Lower leg skin (tissue), 4 donors: ENCODE results near the gene LRRC43. TPM values are rescaled to one million over a fixed set of nuclear protein-coding genes. Genes with fewer than 3 reads are reported as not detected.
"Not testable (repeated sequence)": the region's sequence is repeated elsewhere in the genome, so short reads cannot be mapped to it uniquely, and the experiment has no call there.

ENCODE experiments used
- DNase-seq, 2 donors: peaks; one replicate each; pipeline ENCODE4 v3.0.0-alpha.2; 2019; ENCODE audit warnings: low spot score in 2 of 2
- H3K4me3 ChIP-seq: fragments of 200-600 bp; sonication (generic); 2 replicates; pipeline ENCODE4 v1.5.1; 2017; ENCODE audit warnings: mild to moderate bottlenecking, low read depth; ENCODE audit not compliant: poor library complexity, severe bottlenecking
- CTCF ChIP-seq, 3 donors: fragments of 450-650 bp; IDR thresholded peaks; one replicate each; pipeline ENCODE4 v1.5.1; 2016; ENCODE audit warnings: antibody characterized with exemption in 3 of 3, mild to moderate bottlenecking in 3 of 3, moderate library complexity in 2 of 3
- POLR2A ChIP-seq, 2 donors: fragments of 450-650 bp; IDR thresholded peaks; one replicate each; pipeline ENCODE4 v1.6.1; 2016 to 2017; ENCODE audit warnings: antibody characterized with exemption in 2 of 2, mild to moderate bottlenecking in 1 of 2, moderate library complexity in 1 of 2
- WGBS, 2 donors: methylation state at CpG; one replicate each; pipeline ENCODE4 v1.1.5; 2018; 5-methylcytosine and 5-hydroxymethylcytosine counted together
- intact Hi-C: fragments of 100-400 bp; cut with DNase I; formaldehyde crosslinking; loops from one replicate; pipeline ENCODE4 v1.15.0; 2023; ENCODE audit warnings: low total_unique reads
- total RNA-seq, 4 donors: library from RNA; depleted of rRNA; stranded (reverse); fragments of >200 nt; gene quantifications; one replicate each; pipeline ENCODE4 v1.1.0, GENCODE V29; 2016

The LRRC43 gene
- total RNA-seq, 4 donors from 2014 or later = 1.2 to 2.3 TPM; not detected in 2

- TF ChIP-seq POLR2A (IDR thresholded peaks at IDR 0.05) (no peak), CTCF (IDR thresholded peaks at IDR 0.05) (no peak)
- 92 to 93% methylated on average over 3 of the region's 3 CpGs for WGBS, 2 donors
- no peak overlapping the region for H3K4me3 ChIP-seq
- DNase-seq = no peak
- intact Hi-C loops = no loop called here
These were observed 14.4 kb upstream of the LRRC43 start for GRCh38 chr12:122168492-122168891.

GRCh38 chr12:122171399-122171798 lies 11.5 kb upstream of the LRRC43 start:
- H3K4me3 ChIP-seq = no peak overlapping the region
- no peak for TF ChIP-seq CTCF (IDR thresholded peaks at IDR 0.05)
- no peak for TF ChIP-seq POLR2A (IDR thresholded peaks at IDR 0.05)
- intact Hi-C loops = no loop called here
- no peak for DNase-seq
- 94% methylated on average over 5 of the region's 5 CpGs for WGBS, 2 donors

- TF ChIP-seq CTCF (IDR thresholded peaks at IDR 0.05) (no peak), POLR2A (IDR thresholded peaks at IDR 0.05) (no peak)
- intact Hi-C loops = no loop called here
- WGBS, 2 donors = 61 to 67% methylated on average over 17 of the region's 17 CpGs
These were observed 10.5 kb upstream of the LRRC43 start for GRCh38 chr12:122172262-122172939.

GRCh38 chr12:122174155-122174845 lies 8.6 kb upstream of the LRRC43 start, which contains the start of gene IL31:
IL31 (minus strand) TSS chr12:122174221; CDS start chr12:122174172, 49 bp downstream.
- WGBS, 2 donors = 87 to 91% methylated on average over 17 of the region's 17 CpGs
- no peak within 1 kb of the TSS for H3K4me3 ChIP-seq
- intact Hi-C loops = no loop called here
- TF ChIP-seq POLR2A (IDR thresholded peaks at IDR 0.05) (no peak), CTCF (IDR thresholded peaks at IDR 0.05) (no peak)
- no peak for DNase-seq

More at GRCh38 chr12:122172262-122172939, 10.5 kb upstream of the LRRC43 start:
- DNase-seq = no peak
- no peak overlapping the region for H3K4me3 ChIP-seq

- H3K4me3 ChIP-seq, intact Hi-C loops, DNase-seq: not testable (repeated sequence)
- 81 to 82% methylated on average over 4 of the region's 4 CpGs for WGBS, 2 donors
These were observed 6.5 kb upstream of the LRRC43 start for GRCh38 chr12:122176473-122176872.

GRCh38 chr12:122183588-122183940 lies 641 bp downstream of the LRRC43 start:
- no peak for TF ChIP-seq POLR2A (IDR thresholded peaks at IDR 0.05)
- TF ChIP-seq CTCF (IDR thresholded peaks at IDR 0.05) = no peak
- DNase-seq = no peak
- H3K4me3 ChIP-seq = no peak overlapping the region
- intact Hi-C loops = no loop called here
- 75 to 78% methylated on average over 10 of the region's 10 CpGs for WGBS, 2 donors
